ENCODE measurements around the gene SLC8A2. TPM values are rescaled to one million over a fixed set of nuclear protein-coding genes. Genes with fewer than 3 reads are reported as not detected.
A peak's percentile ranks its signal among the peaks of the same experiment; 100 is the strongest.

Gene SLC8A2
- total RNA-seq, 1 donor from 2014 or later: 3.7 TPM

DNA sequence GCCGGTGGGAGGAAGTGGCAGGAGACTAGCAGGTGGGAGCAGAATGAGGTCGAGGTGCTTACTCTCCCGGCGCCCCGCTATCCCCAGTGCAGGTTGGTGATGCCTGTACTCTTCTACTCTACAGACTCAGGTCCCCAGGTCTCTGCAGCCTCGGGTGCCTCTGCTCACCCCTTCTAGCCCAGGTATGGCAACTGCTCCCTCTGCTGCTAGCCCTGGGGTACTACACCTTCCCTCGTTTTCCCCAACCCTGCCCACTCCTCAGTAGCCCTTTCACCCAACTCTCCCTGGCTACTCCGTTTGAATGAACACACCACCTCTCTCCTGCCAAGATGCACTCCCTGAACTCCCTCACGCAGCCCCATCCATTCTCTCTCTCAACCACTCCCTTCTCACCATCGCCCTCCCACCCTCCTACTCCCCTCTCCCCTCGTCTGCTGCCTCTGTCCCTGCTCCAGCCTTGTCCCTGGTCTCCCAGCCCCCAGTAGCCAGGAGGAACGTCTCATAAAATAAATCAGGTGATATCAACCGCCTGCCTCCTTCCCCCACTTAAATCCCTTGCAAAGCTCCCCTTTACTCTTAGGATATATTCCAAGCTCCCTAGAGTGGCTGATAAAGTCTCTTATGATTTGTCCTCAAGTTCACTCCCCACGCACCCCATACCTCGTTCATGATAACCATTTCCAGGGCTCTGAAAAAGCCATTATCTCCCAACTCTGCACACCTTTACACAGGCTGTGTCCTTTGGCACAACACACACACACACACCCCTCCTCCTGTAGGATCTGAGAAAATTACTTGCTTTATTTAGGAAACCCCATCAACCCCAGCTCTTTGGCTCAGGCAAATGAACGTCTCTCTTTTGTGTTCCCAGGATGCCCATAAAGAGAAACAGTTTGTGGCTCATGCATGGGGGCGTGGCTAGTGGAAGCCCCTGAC lies 44.2 kb downstream of the SLC8A2 start:
- TF ChIP-seq, protein P1, sequence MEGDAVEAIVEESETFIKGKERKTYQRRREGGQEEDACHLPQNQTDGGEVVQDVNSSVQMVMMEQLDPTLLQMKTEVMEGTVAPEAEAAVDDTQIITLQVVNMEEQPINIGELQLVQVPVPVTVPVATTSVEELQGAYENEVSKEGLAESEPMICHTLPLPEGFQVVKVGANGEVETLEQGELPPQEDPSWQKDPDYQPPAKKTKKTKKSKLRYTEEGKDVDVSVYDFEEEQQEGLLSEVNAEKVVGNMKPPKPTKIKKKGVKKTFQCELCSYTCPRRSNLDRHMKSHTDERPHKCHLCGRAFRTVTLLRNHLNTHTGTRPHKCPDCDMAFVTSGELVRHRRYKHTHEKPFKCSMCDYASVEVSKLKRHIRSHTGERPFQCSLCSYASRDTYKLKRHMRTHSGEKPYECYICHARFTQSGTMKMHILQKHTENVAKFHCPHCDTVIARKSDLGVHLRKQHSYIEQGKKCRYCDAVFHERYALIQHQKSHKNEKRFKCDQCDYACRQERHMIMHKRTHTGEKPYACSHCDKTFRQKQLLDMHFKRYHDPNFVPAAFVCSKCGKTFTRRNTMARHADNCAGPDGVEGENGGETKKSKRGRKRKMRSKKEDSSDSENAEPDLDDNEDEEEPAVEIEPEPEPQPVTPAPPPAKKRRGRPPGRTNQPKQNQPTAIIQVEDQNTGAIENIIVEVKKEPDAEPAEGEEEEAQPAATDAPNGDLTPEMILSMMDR (IDR thresholded peaks at IDR 0.05; ENCODE audit: unreplicated experiment): peak; percentile 91
- H3K27ac Mint-ChIP-seq: no peak overlapping the region
- H3K4me1 Mint-ChIP-seq: peaks cover 22% of the 10 kb centered on the region
- peak in 1 of 2 experiments; percentile 93 for DNase-seq (ENCODE audit: low spot score in 2 of 2, unreplicated experiment in 2 of 2)
- peaks cover 28% of the 10 kb centered on the region for H3K27me3 Mint-ChIP-seq (ENCODE audit: low read depth)
- H3K4me3 Mint-ChIP-seq: no peak overlapping the region
- no peaks in the 10 kb centered on the region for H3K36me3 Mint-ChIP-seq
- H3K9me3 Mint-ChIP-seq: no peaks in the 10 kb centered on the region

DNA sequence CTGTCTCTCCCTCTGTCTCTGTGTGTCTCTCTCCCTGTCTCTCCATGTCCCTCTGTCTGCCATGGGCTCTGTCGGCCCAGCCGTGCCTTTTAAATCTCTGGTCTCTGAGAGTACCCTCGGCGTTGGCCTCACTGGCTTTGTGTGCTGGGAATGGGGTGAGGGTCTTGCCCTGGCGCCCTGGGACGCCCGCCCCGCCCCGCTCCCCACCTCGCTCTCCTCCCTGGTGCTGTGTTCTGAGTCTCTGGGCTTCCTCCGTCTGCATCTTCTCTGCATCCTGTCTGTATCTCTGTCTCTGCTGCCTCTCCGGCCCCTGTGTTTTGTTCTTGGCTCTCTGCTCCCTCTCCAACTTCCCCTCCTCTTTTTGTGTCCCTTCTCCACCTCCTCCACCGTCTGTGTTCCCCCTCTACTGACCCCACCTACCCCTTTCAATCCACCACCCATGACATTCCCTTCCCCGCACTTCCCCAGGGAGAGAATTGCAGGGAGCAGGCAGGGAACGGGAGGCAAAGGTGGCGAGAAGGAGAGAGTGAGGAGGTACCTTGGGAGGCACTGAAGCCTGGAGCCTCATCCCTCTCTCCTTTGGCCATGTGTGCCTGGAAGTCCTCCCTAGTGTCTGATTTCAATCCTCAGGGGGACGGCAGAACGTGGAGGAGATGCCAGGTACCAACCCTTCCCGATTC lies 48.4 kb downstream of the SLC8A2 start:
- no peak for DNase-seq (ENCODE audit: low spot score in 2 of 2, unreplicated experiment in 2 of 2)
- Mint-ChIP-seq H3K27ac (peak overlapping the region; percentile 84), H3K27me3 (ENCODE audit: low read depth) (peaks cover 9% of the 10 kb centered on the region), H3K4me1 (peaks cover 44% of the 10 kb centered on the region), H3K9me3 (no peaks in the 10 kb centered on the region), H3K36me3 (no peaks in the 10 kb centered on the region), H3K4me3 (peak overlapping the region; percentile 52)
- TF ChIP-seq, protein P1 (IDR thresholded peaks at IDR 0.05; ENCODE audit: unreplicated experiment): no peak

DNA sequence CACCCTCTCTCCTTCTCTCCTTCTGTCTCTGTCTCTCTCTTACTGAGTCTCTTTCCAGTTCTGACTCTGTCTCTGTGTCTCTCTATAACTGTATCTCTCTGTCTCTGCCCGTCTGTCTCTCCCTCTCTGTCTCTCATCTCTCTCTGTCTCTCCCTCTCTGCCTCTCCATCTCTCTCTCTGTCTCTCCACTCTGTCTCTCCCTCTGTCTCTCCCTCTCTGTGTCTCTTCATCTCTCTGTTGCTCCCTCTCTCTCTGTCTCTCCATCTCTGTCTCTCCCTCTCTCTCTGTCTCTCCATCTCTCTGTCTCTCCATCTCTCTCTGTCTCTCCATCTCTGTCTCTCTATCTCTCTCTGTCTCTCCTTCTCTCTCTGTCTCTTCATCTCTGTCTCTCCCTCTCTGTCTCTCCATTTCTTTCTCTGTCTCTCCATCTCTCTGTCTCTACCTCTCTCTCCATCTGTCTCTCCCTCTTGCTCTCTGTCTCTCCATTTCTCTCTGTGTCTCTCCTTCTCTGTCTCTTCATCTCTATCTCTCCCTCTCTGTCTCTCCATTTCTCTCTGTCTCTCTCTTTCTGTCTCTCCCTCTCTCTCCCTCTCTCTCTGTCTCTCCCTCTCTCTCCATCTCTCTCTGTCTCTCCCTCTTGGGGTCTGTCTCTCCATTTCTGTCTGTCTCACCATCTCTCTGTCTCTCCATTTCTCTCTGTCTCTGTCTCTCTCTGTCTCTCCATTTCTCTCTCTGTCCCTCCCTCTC lies 49.1 kb downstream of the SLC8A2 start:
- TF ChIP-seq, protein P1 (IDR thresholded peaks at IDR 0.05; ENCODE audit: unreplicated experiment): no peak
- Mint-ChIP-seq H3K27me3 (ENCODE audit: low read depth) (peaks cover 9% of the 10 kb centered on the region), H3K9me3 (no peaks in the 10 kb centered on the region), H3K4me1 (peaks cover 52% of the 10 kb centered on the region), H3K27ac (peak overlapping the region; percentile 84), H3K36me3 (no peaks in the 10 kb centered on the region), H3K4me3 (peak overlapping the region; percentile 52)
- DNase-seq (ENCODE audit: low spot score in 2 of 2, unreplicated experiment in 2 of 2): no peak

DNA sequence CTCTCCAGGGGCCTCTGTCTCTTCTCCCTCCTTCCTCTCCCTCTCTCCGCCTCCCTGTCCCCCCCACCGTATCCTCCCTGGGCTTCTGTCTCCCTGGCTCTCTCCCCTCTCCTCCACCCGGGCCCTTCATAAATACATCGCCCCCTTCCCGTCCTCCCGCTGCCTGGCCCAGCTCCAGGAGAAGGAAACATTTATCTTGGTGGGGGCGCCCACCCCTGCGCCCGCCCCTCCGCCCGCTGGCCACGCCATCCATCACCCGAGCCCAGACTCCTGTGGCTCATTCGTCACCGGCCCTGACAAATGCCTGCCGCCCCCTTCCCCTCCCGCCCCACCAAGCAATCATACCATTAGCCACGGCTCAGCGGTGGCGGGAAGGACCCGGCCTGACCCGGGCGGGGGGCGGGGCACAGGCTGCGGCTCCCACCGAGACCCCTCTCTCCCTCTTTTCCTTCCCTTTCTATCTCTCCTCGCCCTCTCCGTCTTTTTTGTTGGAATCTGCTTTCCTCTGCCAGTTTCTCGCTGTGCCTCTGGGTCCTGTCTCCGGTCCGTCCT lies 49.8 kb downstream of the SLC8A2 start:
- DNase-seq (ENCODE audit: low spot score in 2 of 2, unreplicated experiment in 2 of 2): peak; percentile 47 to 67
- peak overlapping the region; percentile 52 for H3K4me3 Mint-ChIP-seq
- peaks cover 9% of the 10 kb centered on the region for H3K27me3 Mint-ChIP-seq (ENCODE audit: low read depth)
- peaks cover under 1% of the 10 kb centered on the region for H3K36me3 Mint-ChIP-seq
- TF ChIP-seq, protein P1 (IDR thresholded peaks at IDR 0.05; ENCODE audit: unreplicated experiment): no peak
- H3K9me3 Mint-ChIP-seq: no peaks in the 10 kb centered on the region
- H3K4me1 Mint-ChIP-seq: peaks cover 58% of the 10 kb centered on the region
- peak overlapping the region; percentile 96 for H3K27ac Mint-ChIP-seq

DNA sequence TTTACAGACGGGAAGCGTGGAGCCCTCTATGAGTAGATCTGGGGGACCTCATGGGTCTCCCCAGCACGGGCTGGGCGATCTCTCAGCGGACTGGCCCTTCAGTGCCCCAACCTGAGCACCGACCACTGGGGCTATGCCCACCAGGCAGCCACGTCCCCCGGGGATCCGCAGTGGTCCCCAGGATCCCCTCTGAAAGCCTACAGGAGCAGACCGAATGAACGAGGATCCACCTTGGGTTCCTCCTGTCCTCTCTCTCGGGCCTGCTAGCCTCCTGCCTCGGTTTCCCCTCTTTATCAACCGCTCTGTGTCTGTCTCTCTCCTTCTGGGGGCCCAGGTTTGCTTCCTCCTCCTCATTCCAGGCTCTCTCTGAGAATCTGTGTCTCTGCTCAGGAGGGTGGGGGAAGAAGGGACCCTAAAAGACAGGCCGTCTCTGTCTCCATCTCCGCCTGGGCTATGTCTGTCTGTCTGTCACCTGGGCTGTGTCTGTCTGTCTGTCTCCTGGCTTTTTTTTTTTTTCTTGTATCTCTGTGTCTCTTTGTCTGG lies 50.4 kb downstream of the SLC8A2 start:
- peak overlapping the region; percentile 96 for H3K27ac Mint-ChIP-seq
- TF ChIP-seq, protein P1 (IDR thresholded peaks at IDR 0.05; ENCODE audit: unreplicated experiment): no peak
- peaks cover 2% of the 10 kb centered on the region for H3K36me3 Mint-ChIP-seq
- H3K27me3 Mint-ChIP-seq (ENCODE audit: low read depth): peaks cover 9% of the 10 kb centered on the region
- H3K9me3 Mint-ChIP-seq: no peaks in the 10 kb centered on the region
- H3K4me3 Mint-ChIP-seq: peak overlapping the region; percentile 52
- peaks cover 62% of the 10 kb centered on the region for H3K4me1 Mint-ChIP-seq
- DNase-seq (ENCODE audit: low spot score in 2 of 2, unreplicated experiment in 2 of 2): no peak

Measured in mesothelial cell of epicardium (in vitro differentiated cells).